ENCODE measurements around the gene PSMD11. TPM values are rescaled to one million over a fixed set of nuclear protein-coding genes. Genes with fewer than 3 reads are reported as not detected.
A peak's percentile ranks its signal among the peaks of the same experiment; 100 is the strongest.

PSMD11 gene
- total and polyA plus RNA-seq, 8 donors = 21.0 to 131 (median 31.9) TPM

GRCh38 chr17:32502710-32503109, 58.4 kb downstream of the PSMD11 start:
- intact Hi-C loops (cut with DNase I; ENCODE audit: low total_unique reads) = no loop called here
- TF ChIP-seq POLR2A (IDR thresholded peaks at IDR 0.05) (no peak), POLR2AphosphoS5 (IDR thresholded peaks at IDR 0.05) (no peak), EP300 (IDR thresholded peaks at IDR 0.05) (no peak)
- TF ChIP-seq, protein P1, sequence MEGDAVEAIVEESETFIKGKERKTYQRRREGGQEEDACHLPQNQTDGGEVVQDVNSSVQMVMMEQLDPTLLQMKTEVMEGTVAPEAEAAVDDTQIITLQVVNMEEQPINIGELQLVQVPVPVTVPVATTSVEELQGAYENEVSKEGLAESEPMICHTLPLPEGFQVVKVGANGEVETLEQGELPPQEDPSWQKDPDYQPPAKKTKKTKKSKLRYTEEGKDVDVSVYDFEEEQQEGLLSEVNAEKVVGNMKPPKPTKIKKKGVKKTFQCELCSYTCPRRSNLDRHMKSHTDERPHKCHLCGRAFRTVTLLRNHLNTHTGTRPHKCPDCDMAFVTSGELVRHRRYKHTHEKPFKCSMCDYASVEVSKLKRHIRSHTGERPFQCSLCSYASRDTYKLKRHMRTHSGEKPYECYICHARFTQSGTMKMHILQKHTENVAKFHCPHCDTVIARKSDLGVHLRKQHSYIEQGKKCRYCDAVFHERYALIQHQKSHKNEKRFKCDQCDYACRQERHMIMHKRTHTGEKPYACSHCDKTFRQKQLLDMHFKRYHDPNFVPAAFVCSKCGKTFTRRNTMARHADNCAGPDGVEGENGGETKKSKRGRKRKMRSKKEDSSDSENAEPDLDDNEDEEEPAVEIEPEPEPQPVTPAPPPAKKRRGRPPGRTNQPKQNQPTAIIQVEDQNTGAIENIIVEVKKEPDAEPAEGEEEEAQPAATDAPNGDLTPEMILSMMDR (IDR thresholded peaks at IDR 0.05) = no peak
- no peaks in the 10 kb centered on the region for H3K27me3 ChIP-seq
- DNase-seq = no peak
- peak overlapping the region in 3 of 5 donors; percentile 24 to 74 (median 29) for H3K27ac ChIP-seq
- 78 to 90% (median 85%) methylated on average over 10 of the region's 10 CpGs for WGBS, 5 donors
- H3K4me1 ChIP-seq = peaks cover 0 to 23% (median 0%) of the 10 kb centered on the region in 4 donors
- no peaks in the 10 kb centered on the region for H3K9me3 ChIP-seq
- H3K36me3 ChIP-seq = peaks cover 0 to 4% (median 0%) of the 10 kb centered on the region in 4 donors
- no peak overlapping the region for H3K4me3 ChIP-seq

- Histone ChIP-seq H3K4me3 (no peak overlapping the region), H3K36me3 (peaks cover 0 to 4% (median 0%) of the 10 kb centered on the region in 4 donors), H3K27me3 (no peaks in the 10 kb centered on the region), H3K4me1 (peaks cover 0 to 23% (median 0%) of the 10 kb centered on the region in 4 donors), H3K27ac (peak overlapping the region; percentile 15 to 76 (median 63)), H3K9me3 (no peaks in the 10 kb centered on the region)
- WGBS, 5 donors = 63 to 74% (median 70%) methylated on average over 7 of the region's 7 CpGs
- DNase-seq = peak in 1 of 2 donors; percentile 59
- no peak for TF ChIP-seq POLR2AphosphoS5 (IDR thresholded peaks at IDR 0.05)
- no peak for TF ChIP-seq EP300 (IDR thresholded peaks at IDR 0.05)
- TF ChIP-seq, protein P1 (IDR thresholded peaks at IDR 0.05) = no peak
- no peak for TF ChIP-seq POLR2A (IDR thresholded peaks at IDR 0.05)
- intact Hi-C loops (cut with DNase I; ENCODE audit: low total_unique reads) = no loop called here
Observed at GRCh38 chr17:32503251-32504165, 59.2 kb downstream of the PSMD11 start.

DNA sequence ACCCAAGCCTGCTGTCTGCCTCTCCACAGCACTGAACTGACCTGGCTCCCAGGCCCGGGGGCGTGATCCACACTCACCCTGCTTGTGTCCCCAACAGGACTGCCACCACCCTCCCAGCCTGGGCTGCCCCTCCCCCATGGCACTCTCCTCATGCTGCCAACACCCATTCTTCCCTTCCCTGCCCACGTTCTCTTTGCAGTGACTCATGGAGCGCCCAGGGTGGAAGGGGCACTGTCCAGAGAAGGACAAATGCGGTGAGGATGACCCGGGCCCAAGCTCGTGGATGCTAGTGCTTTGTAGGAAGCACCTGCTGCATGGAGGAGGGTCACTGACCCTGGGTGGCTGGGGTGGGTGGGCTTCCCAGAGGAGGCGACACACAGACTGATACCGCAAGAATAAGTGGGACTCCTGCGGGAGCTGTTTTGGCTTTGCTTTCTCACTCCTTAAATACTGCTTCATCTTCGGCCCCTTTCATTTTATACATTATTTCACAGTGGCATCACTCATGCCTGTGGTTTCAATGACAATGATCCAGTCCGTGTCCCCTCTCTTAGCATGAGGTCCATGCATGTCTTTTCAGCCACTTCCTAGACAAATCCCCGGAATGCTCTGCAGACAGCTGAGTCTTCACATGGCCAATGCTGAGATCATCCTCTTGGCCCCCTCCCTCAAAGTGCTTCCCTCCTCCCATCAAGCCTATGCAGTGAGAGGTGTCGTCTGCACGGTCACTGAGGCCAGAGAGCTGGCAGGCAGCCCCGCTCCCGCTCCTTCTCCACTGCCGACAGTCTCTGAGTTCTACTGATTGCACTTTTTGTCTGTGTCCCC, 60.1 kb downstream of the PSMD11 start:
- Histone ChIP-seq H3K4me1 (peaks cover 0 to 23% (median 0%) of the 10 kb centered on the region in 4 donors), H3K9me3 (no peaks in the 10 kb centered on the region), H3K36me3 (peaks cover 0 to 4% (median 0%) of the 10 kb centered on the region in 4 donors), H3K27ac (peak overlapping the region; percentile 15 to 76 (median 63)), H3K4me3 (no peak overlapping the region), H3K27me3 (no peaks in the 10 kb centered on the region)
- WGBS, 5 donors = 83 to 88% (median 85%) methylated on average over 18 of the region's 18 CpGs
- intact Hi-C loops (cut with DNase I; ENCODE audit: low total_unique reads) = no loop called here
- no peak for TF ChIP-seq POLR2A (IDR thresholded peaks at IDR 0.05)
- no peak for TF ChIP-seq EP300 (IDR thresholded peaks at IDR 0.05)
- TF ChIP-seq POLR2AphosphoS5 (IDR thresholded peaks at IDR 0.05) = no peak
- TF ChIP-seq, protein P1 (IDR thresholded peaks at IDR 0.05) = no peak
- peak in 1 of 2 donors; percentile 71 for DNase-seq

GRCh38 chr17:32508926-32509325, 64.6 kb downstream of the PSMD11 start:
- Histone ChIP-seq H3K27ac (no peak overlapping the region), H3K4me3 (no peak overlapping the region), H3K9me3 (no peaks in the 10 kb centered on the region), H3K4me1 (peaks cover 0 to 14% (median 0%) of the 10 kb centered on the region in 4 donors), H3K27me3 (no peaks in the 10 kb centered on the region), H3K36me3 (peaks cover 0 to 5% (median 2%) of the 10 kb centered on the region in 4 donors)
- intact Hi-C loops (cut with DNase I; ENCODE audit: low total_unique reads) = no loop called here
- 82 to 94% (median 91%) methylated on average over 5 of the region's 5 CpGs for WGBS, 5 donors
- no peak for TF ChIP-seq POLR2AphosphoS5 (IDR thresholded peaks at IDR 0.05)
- no peak for TF ChIP-seq POLR2A (IDR thresholded peaks at IDR 0.05)
- TF ChIP-seq EP300 (IDR thresholded peaks at IDR 0.05) = no peak
- TF ChIP-seq, protein P1 (IDR thresholded peaks at IDR 0.05) = no peak
- no peak for DNase-seq
